Raji (cell line): ENCODE measurements around the gene DLG2.

Source experiments
- POLR2A ChIP-seq: IDR thresholded peaks from 2 replicates; pipeline ENCODE4 v1.6.1; 2011; ENCODE audit warnings: low read depth, low read length, control low read depth; ENCODE audit not compliant: insufficient read depth

The DLG2 gene

DNA sequence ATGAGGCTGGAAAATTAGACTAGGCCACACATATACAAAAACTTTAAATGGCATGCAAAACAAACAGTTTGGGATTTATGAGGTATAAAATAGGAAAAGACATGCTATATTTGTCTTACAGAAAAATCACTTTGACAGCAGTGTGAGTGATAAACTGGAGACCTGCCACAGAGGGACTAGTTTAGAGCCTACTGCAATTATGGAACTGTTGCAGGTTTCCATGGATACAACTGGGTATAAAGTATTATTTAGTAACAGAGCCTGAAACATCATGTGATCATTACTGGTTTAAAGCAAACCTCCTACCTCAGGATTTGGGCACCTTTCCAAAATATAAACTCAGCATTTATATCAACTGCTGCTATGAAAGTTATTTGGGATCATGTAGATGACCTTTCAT, 1032.5 kb downstream of the DLG2 start:
- TF ChIP-seq POLR2A: no peak

DNA sequence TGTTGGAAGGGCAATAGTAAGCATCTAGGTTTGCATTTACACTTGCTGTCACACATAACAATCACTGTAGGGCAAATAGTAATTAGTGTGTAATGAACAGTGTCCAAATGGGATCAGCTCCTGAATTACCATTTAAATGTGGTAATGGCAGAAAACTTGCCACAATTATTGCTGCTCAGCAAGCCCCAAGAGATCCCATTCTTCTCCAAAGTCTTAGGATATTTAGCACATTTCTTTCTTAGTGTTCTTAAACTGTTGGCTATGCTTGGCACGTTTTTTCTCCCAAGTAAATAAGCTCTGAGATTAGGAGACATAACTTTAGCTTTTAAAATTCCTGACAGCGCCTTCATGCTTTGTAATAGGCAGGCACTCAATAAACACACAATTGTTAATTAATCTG, 1037.0 kb downstream of the DLG2 start:
- no peak for TF ChIP-seq POLR2A

DNA sequence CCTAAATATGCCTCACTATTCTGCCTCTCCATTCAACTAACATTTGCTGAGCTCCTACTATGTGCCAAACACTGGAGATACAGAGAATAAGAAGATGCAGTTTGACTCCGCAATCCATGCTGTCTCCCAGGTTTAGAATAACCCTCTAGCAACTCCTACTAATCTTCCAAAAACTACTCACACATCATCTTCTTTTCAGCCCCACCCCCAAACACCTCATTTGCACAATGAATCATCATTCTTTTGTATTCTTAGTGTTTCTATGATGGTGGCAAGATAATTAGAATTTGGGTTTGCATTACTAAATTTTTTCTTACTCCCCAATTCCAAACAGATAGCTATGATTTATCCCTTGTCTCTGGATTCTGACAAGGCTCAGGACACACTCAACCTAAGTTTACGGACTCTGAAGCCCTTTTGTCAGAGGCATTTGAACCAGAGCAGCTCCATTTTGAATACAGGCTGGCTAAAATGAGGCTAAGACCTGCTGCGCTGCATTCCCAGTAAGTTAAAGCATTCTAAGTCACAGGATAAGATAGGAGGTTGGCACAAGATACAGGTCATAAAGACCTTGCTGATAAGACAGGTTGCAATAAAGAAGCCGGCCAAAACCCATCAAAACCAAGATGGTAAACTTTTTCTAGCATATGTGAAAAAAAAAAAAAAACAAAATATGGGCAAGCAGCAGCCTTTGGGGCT, 1038.9 kb downstream of the DLG2 start:
- no peak for TF ChIP-seq POLR2A

- no peak for TF ChIP-seq POLR2A
Measured at GRCh38 chr11:84583106-84583505, 1044.0 kb downstream of the DLG2 start.

DNA sequence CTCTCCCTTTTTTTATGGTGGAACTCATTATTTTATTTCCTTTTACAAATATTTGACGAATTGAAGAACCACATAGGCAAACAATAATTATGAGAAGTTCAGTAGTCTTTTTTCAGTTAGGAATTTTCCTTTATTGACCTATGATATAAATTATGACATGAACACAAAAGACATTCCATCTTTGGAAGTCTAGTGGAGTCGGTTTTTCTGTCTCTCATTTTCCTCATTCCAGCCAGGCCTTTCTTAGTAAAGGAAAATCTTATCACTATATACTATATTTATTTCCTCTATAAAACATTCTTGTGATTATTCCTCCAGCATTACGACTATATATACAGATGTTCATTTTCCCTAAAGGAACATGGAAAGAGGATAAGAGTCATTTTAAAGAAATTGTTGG, 1046.1 kb downstream of the DLG2 start:
- no peak for TF ChIP-seq POLR2A

DNA sequence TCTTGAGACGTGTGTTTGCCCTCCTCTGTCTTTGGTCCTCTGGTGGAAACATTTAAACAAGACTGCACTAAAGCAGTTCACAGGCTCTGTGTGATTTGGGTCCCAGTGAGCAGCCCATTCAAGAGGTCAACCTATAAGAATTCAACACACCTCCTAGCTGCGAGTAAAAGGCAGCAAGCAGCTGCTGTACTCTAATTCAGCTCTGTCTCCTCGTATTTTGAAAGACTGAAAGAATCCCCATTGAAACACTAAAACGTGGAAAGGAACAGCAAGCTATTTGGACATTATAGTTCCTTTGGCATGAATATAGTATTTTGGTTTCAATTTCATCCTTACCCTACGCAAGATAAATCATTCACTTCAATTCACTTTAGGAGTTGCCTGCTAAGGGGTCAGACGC, 1046.7 kb downstream of the DLG2 start:
- no peak for TF ChIP-seq POLR2A

DNA sequence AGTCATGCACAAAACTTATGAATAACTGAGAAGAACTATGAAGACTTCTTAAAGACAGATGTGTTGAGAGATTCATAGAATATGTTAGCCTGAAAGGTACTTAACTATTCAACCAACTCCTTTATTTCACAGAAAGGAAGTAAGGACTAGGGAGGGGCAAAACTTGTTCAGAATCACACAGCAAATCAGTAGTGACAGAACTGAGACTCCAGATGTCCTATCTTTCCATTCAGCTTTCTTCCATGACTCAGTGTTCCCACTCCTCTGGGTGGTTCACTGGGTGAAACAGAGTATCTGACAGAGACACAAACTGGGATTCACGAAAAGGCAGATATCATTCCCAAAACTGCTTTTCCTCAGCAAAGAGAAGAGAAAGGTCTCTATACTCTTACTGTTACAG, 1053.3 kb downstream of the DLG2 start:
- no peak for TF ChIP-seq POLR2A

DNA sequence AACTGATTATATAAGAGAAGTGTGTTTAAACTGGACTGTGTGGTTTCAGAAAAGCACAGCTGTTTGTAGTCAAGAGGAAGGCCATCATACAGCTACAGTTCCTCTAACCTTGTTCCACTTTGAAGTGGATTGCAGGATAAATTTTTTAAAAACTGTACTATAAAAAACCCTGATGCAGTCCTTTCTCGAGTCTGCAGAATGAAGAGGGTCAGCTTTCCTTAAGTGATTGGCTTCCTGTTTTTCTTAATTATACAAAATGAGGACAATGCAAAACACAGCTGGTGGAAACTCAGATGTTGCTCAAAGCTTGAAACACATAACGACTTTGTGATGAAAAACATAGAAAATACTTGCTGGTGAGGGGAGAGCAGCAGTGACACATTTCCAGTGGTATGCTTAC, 1060.5 kb downstream of the DLG2 start:
- TF ChIP-seq POLR2A: no peak

DNA sequence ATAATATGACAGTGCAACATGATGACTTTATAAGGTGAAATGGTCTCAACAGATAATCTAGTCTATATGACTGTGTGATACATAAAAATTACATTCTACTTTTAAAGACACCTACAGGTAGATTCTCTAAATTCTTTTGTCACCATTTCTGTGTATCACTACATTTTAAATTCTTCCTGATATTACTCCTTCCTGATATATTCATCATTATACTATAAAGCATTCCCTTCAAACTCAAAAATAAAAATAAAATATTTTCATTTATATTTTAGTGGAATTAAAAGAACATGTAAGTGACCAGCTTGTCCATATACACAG, 1062.3 kb downstream of the DLG2 start:
- TF ChIP-seq POLR2A: no peak

GRCh38 chr11:84564180-84564866, 1062.8 kb downstream of the DLG2 start:
- TF ChIP-seq POLR2A: no peak

- TF ChIP-seq POLR2A: no peak
Measured at GRCh38 chr11:84563356-84563755, 1063.8 kb downstream of the DLG2 start.

DNA sequence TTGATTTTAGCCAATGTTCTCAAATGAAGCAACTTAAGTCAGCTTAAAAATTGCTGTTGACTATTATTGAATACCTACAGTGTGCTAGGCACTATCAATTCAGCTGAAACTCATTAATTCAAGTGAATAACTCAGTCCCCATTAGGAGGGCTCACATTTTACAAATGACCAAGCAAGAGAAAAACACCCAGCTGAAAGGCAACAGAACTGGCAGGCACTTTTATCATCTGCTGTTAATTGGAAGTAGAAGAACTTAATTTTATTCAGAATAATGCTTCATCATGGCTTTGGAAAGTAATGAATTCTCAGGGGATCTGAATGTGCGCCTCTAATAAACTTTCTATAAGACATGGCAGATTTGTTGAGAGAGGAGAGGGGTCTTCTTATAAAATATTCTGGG, 1066.9 kb downstream of the DLG2 start:
- no peak for TF ChIP-seq POLR2A

- TF ChIP-seq POLR2A: no peak
Measured at GRCh38 chr11:84558085-84558905, 1068.8 kb downstream of the DLG2 start.

GRCh38 chr11:84552791-84553190, 1074.4 kb downstream of the DLG2 start:
- no peak for TF ChIP-seq POLR2A

GRCh38 chr11:84549217-84549616, 1077.9 kb downstream of the DLG2 start:
- TF ChIP-seq POLR2A: no peak

DNA sequence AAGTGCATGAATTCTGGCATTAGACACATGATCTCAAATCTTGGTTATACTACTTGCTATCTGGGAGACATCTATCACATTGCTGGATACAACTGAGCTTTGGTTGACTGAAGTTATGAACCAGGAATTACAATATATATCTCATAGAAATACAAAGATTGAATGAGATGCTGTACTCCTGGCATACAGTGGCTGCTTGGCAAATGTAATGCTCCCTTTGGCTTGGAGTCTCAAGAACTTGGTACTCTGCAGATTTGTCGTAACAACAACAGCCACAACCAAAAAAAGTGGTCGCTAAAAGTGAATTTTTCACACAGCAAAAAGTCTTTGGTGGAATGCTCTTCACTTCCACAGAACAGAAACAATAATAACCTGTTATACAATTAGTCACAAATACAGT, 1082.6 kb downstream of the DLG2 start:
- no peak for TF ChIP-seq POLR2A

GRCh38 chr11:84543367-84544159, 1083.6 kb downstream of the DLG2 start:
- no peak for TF ChIP-seq POLR2A
